GM21786 (cell line): ENCODE results near the gene RCE1.
"Not testable (repeated sequence)": the region's sequence is repeated elsewhere in the genome, so short reads cannot be mapped to it uniquely, and the experiment has no call there.

Experiments used
- ATAC-seq: cut with Tn5 transposase; IDR thresholded peaks from one replicate; pipeline ENCODE4 v1.9.1; 2021; ENCODE audit not compliant: unreplicated experiment

RCE1 gene, protein sequence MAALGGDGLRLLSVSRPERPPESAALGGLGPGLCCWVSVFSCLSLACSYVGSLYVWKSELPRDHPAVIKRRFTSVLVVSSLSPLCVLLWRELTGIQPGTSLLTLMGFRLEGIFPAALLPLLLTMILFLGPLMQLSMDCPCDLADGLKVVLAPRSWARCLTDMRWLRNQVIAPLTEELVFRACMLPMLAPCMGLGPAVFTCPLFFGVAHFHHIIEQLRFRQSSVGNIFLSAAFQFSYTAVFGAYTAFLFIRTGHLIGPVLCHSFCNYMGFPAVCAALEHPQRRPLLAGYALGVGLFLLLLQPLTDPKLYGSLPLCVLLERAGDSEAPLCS

DNA sequence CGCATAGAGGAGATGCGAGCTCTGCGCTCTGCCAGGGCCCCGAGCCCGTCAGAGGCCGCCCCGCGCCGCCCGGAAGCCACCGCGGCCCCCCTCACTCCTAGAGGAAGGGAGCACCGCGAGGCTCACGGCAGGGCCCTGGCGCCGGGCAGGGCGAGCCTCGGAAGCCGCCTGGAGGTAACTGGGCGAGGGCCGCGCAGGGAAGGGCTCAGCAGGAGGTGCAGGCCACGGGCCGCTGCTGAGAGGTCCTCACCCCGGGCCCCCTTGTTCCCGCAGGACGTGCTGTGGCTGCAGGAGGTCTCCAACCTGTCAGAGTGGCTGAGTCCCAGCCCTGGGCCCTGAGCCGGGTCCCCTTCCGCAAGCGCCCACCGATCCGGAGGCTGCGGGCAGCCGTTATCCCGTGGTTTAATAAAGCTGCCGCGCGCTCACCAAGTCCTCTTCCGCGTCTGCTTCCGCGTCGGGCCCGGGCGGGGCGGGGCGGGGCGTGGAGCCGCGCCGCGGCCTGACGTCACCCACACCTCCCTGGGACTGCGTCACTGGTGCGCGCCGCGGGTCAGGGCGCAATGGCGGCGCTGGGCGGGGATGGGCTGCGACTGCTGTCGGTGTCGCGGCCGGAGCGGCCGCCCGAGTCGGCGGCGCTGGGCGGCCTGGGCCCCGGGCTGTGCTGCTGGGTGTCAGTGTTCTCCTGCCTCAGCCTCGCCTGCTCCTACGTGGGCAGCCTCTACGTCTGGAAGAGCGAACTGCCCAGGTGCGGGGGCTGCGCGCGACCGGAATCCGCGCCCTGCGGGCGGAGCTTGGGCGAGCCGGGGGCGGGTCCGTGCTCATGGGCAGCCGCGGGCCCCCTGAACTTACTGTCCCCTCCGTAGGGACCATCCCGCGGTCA is at the start of gene RCE1:
TSS of gene RCE1 (plus strand) at position 546 of the 880 bp plus-strand sequence. CDS start at position 561, 15 bp downstream.
- peak; percentile 75 for ATAC-seq

DNA sequence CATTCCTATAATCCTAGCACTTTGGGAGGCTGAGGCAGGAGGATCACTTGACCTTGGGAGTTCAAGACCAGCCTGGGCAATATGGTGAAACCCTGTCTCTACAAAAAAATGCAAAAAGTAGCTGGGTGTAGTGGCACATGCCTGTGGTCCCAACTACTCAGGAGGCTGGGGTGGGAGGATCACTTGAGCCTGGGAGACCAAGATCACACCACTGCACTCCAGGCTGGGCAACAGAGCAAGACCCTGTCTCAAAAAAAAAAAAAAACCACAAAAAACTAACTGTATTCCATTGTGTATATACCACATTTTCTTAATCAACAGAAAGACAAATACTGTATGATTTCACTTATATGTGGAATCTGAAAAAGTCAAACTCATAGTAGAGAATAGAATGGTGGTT is 43.4 kb upstream of the RCE1 start:
- ATAC-seq: not testable (repeated sequence)

DNA sequence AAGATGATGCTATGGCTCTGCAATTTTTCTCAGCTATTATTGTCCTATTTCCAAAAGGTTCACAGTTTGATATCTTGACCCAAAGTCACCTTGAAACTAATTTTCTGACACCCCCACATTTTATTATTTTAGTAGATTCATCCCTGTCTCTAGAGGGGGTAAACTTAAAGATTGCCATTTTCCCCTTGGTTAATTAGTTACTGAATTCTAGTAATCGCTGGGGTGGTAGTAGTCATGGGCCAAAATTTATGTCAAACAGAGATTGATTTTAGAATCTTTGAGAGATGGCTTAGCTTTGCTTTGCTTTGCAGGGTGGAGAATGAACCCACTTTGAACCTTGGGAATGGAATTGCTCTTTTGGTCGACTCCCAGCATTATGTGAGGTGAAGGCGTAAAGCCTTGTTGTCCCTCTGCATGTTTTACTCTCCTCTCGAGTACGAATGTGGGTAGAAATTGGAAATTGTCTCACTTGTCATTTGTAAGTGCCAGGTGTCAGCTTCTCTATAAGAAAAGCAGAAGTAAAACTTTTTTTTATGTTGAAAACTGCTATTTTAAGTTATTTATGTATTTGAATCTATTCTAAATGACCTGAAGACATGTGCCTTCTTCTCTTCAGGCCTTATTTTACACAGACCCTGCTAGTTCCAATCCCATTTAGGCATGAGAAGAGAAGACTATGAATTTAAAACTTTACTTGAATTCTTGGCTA is 42.4 kb upstream of the RCE1 start:
- ATAC-seq: no peak

DNA sequence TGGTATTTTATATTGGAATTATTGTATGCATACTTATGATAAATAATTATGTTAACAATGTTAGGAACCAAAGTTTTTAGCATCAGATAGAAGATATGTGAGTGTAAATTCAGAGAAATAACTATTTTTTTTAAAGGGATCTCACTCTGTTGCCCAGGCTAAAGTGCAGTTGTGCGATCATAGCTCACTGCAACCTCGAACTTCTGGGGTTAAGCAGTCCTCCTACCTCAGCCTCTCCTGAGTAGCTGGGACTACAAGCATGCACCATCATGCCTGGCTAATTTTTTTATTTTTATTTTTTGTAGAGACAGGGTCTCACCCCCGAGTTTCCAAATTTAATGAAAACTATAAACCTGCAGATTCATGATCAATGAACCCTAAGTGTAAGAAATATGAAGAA is 33.6 kb upstream of the RCE1 start:
- ATAC-seq: no peak

DNA sequence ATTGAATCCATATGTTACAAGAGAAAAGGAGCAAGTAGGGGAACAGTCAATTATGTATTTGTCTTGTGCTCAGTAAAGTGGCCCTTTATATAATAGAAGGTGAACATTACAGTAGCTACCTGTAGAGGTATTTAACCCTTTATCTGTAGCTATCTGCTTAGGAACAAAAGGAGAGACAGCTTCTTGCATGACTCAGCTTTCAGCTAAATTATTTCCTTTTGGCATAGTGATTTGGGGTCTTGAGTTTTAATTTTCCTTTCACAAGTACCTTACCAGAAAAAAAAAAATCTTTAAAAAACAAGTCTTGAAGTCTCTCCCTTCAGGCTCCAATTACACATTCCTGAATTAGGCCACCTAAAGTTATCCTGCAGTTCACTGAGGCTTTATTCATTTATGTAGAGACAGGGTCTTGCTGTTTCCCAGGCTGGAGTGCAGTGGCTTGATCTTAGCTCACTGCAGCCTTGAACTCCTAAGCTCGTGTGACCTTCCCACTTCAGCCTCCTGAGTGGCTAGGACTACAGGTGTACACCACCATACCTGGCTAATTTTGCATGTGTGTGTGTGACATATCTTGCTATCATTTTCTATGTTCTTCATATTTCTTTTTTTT is 32.6 kb upstream of the RCE1 start:
- ATAC-seq: no peak

DNA sequence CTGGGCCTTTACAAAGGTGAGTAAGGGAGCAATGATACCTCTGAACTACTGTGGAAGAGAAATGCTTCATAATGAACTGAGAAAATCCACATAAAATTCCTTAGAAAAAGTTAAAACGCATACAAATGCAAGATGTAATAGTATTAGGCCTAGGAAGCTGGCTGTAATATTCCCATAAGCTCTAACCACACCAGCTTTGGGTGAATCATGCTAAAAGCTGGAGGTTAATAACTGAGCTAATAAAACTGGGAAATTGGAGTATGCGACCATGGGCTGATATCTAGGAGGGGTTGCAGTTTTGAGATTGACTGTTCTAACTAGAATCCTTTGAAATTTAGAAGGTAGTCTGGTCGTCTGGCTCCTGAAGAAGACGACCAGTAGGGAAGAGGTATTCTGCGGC is 28.6 kb upstream of the RCE1 start:
- ATAC-seq: no peak

DNA sequence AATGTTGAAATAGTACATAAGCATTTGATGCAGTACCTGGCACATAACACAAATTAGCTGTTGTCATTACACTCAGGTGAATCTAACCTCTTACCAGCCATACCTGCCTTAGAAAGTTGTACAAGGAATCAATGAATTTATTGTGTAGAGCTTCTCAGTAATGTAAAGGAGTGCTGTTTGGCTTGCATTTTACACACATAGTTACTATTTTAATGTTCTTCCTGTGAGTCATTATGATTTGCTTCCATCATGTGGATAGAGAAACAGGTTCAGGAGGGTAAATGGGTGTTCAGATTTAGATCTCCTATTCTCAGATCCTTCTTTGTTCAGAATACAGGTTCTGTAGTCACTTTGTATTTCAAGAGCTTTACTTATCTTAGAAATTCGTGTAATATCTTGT is 27.6 kb upstream of the RCE1 start:
- no peak for ATAC-seq

DNA sequence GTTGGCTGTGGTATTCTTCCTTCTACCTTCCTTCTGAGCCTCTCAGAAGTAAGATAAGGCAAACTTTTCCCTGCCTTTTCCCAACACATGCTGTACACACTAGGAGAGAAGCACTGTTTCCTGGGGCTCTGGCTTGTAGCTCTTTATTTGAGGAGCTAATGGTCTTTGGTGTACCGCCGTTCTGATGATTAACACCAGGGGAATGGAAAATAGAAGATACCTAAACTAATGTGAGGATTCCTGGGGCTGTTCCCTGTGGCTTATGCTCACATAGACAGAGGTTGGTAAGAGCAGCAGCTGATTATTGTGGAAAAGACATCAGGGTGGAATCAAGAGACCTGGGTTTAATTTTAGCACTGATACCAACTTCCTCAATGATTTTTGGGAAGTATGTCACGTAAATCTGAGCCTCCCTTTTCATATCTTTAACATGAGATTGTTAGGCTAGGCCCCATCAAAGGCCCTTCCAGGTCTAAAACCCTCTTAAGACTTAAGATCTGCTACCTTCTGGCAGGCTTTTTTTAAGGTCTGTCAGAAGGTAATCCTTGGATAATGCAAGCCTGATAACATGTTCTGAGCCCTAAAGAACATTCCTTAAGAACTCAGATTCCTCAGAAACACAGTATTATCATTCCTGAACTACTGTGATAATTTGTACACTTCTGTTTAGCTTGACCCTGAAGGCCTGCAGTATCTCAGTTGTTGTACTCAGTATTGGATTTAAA is 24.8 kb upstream of the RCE1 start:
- no peak for ATAC-seq

DNA sequence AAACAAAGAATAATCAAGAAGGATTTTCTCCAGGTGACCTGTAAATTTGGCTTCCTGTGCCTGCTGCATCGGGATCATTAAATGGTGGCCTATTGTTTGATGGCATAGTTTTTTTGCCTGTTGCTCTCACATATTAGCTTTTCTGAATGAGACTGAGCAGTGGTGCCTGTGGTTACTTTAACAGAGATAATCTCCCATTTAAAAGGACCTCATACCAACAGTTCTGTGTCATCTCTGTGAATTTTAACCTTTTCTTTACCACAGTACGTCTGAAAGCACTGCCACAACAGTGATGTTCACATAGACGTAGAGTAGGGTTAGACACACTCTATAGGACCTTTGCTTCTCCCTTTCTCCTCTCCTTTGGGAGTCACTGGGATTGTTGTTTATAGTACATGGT is 22.9 kb upstream of the RCE1 start:
- no peak for ATAC-seq

DNA sequence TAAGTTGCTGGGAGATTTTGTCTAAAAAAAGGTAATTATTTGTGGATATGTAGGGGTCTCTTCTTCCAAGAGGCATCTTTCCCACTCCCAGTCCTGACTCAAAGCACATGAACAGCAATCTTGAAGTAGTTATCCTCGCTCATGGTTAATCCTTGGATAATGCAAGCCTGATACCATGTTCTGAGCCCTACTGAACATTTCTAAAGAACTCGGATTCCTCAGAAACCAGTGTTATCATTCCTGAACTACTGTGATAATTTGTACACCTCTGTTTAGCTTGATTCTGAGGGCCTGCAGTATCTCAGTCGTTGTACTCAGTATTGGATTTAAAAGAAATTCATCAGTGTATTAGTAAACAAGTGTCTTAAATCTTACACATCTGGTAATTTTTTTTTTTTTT is 22.3 kb upstream of the RCE1 start:
- no peak for ATAC-seq

DNA sequence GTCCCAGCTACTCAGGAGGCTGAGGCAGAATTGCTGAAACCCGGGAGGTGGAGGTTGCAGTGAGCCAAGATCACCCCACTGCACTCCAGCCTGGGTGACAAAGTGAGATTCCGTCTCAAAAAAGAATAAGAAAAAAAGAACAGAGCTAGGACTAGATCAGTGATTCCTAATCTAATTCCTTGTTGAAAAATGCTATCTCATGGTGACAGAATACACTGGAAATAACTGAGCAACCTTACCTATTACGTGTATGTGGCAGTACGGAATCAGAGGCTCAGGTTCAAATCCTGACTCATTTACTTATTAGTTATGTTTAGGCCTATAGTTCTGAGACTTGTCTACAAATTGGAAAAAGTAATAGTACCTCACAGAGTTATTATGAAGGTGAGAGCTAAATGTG is 19.5 kb upstream of the RCE1 start:
- no peak for ATAC-seq

DNA sequence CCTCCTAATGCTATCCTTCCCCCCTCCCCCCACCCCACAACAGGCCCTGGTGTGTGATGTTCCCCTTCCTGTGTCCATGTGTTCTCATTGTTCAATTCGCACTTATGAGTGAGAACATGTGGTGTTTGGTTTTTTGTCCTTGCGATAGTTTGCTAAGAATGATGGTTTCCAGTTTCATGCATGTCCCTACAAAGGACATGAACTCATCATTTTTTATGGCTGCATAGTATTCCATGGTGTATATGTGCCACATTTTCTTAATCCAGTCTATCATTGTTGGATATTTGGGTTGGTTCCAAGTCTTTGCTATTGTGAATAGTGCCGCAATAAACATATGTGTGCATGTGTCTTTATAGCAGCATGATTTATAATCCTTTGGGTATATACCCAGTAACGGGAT is 18.7 kb upstream of the RCE1 start:
- ATAC-seq: not testable (repeated sequence)

DNA sequence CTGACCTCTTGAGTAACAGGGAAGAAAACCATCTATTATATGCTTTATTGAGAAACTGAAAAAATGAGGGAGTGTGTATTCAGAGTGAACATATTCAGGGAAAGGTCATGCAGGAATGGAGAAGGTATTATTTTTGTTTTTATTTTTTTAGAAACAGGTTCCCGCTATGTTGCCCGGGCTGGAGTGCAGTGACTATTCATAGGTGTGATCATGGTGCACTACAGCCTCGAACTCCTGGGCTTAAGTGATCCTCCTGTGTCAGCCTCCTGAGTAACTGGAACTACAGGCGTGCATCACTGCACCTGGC is 8.7 kb upstream of the RCE1 start:
- no peak for ATAC-seq

DNA sequence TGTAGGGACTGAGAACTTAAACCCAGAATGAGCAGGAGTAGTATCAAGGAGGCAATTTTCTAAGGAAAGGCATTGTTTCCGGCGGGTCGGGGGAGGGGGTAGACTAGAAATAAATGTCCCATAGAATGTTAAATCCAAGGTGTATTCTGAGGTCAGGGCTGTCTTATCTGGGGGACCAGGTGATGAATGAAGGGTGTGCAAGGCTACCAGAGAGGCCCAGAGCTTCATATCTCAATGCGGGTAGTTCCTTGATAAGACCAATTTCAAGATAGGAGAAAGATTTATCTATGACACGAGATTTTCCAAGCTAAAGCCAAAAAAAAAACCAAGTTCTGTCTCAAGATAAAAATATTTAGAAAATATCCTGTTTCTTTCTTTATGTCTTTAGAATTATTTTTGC is 8.3 kb upstream of the RCE1 start:
- no peak for ATAC-seq

DNA sequence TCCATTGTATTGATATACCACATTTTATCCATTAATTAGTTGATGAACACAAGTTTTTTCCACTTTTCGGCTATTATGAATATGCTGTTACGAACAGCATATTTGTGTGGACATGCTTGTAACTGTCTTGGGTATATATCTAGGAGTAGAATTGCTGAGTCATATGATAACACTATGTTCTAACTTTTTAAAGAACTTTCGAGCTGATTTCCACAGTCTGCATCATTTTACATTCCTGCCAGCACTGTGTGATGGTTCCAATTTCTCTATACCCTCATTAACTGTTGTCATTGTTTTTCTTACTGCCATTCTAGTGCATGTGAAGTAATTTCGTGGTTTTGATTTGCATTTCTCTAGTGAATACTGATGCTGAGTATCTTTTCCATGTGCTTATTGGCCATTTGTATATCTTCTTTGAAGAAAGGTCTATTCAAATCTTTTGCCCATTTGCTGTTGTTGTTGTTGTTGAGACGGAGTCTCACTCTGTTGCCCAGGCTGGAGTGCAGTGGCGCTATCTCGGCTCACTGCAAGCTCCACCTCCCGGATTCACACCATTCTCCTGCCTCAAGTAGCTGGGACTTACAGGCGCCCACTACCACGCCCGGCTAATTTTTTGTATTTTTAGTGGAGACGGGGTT is 7.4 kb upstream of the RCE1 start:
- no peak for ATAC-seq

DNA sequence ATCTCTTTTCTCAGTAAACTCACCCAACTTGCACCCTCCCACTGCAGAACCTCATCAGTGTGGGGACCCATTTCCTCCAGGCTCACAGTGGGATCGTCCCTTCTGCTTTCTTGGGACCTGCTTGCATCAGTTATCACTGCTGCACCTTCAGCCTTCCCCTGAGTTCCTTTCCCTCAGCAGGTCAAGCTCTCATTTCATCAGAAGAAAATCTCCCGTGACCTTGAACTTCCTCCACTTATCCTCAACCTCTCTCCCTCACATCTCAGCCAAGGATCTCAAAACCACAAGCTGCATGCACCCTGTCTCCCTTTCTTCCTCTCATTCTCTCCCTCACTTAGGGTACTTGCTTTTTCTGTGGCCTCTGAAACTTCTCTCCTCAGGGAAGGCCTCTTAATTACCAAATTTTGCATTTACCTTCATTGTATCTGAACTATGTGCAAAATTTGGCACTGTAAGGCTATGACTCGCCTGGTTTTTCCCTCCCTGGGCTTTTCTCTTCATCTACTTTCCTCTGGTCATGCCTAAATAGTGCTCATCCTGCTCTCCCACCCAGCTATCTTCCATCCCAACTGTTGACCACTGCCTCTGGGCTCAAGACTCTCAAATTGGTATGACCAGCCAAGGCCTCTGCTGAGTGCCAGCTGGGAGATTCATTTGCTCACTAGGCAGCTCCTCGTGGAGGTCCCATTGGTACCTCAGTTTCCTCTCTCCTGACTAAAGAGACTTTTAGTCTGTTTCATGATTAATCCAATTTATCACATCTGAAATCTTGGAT is 2.7 kb upstream of the RCE1 start:
- no peak for ATAC-seq

DNA sequence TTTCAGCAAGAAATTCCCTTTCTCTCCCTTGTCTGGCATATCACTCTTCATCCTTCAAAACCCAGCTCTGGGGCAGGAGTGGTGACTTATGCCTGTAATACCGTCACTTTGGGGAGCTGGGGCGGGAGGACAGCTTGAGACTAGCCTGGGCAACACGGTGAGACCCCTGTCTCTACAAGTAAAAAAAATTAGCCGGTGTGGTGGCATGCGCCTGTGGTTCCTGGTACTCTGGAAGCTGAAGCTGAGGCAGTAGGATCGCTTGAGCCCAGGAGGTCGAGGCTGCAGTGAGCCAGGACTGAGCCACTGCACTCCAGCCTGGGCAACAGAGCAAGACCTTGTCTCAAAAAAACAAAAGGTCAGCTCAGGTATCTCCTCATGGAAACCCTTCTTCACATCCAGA is 1.4 kb upstream of the RCE1 start:
- ATAC-seq: no peak

DNA sequence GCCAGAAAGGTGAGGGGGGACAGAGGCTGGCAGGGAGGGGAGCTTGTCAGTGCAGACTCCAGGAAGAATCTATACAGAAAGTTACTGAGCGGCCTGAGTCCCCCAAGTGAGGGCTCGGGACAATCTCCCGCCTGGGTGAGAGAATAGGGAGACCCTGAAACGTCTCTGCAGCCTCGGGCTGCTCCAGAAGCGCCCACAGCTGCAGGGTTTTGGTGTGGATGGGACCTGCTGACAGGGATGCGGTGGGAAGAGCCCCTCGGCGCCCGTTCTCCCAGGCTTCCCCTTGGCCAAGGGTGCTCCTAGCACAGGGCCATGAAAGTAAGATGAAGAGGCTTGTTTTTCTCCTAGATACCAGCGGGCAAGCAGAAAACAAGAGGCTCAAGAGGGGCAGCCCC is 743 bp upstream of the RCE1 start:
- ATAC-seq: no peak

DNA sequence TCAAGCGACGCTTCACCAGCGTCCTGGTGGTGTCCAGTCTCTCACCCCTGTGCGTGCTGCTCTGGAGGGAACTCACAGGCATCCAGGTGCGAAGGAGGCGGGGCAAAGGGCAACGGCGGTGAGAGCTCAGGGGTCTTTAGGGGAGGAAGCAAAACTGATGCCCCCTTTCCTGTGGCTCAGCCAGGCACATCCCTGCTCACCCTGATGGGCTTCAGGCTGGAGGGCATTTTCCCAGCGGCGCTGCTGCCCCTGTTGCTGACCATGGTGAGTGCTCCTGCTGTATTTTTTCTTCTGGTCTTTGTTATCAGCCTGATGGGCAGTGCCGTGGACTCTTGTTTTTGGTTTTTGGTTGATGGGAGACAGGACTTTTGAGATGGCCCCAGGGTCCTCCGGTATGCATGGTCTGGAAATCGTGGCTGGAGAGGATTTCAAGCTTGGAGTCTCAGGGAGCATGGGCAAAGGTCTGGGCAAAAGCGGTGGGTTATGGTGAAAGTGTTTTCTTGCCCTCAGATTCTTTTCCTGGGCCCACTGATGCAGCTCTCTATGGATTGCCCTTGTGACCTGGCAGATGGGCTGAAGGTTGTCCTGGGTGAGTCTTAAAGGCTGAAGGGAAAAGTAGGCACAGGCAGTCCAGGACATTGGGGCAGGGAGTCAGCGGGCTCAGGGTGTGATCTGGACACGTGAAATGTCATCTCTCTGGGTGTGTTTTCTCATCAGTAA is 695 bp downstream of the RCE1 start:
- ATAC-seq: no peak
